ENCODE data around the gene PSAT1. TPM values are rescaled to one million over a fixed set of nuclear protein-coding genes. Genes with fewer than 3 reads are reported as not detected.

PSAT1 gene
- total and polyA plus RNA-seq, 2 of the 13 experiments (the other 11 are each of a cell fraction or from before 2014, with no cell fraction given): 135 to 229 TPM

DNA sequence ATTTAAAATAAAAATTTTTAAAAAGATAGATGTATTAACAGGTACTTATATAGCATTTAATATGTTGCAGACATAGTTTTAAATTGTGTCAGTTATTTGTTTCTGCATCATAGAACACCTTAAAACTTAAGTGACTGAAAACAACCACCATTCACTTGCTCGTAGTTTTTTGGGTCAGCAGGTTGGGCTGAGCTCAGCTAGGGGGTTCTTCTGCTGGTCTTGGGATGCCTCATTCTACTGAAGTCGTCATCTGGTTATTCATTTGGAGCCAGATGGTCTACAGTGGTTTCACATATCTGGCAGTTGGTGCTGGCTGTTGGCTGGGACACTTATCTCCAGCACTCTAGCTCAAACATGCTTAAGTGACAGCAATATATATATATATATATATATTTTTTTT lies 29.6 kb downstream of the PSAT1 start:
- in situ Hi-C loops (cut with HindIII; ENCODE audit: extremely low pct_ligation_motif_present, low pct_unique_long_range_greater_than_20kb): no loop called here
- FAIRE-seq: no peak
- no peak overlapping the region for H3K27ac ChIP-seq (ENCODE audit: extremely low read length, insufficient read depth, low read length)
- no peak for DNase-seq (ENCODE audit: low spot score)
- peaks cover 5% of the 10 kb centered on the region for H4K20me1 ChIP-seq (ENCODE audit: insufficient read depth, low read length)
- H3K79me2 ChIP-seq (ENCODE audit: insufficient read depth, low read length): peaks cover 5% of the 10 kb centered on the region
- no peak overlapping the region for H3K9ac ChIP-seq (ENCODE audit: insufficient read depth, low read depth, low read length)
- peaks cover 19% of the 10 kb centered on the region for H3K4me1 ChIP-seq (ENCODE audit: insufficient read depth, low read length)
- H3K4me3 ChIP-seq (replicated peaks in 1 of 3; ENCODE audit: insufficient read depth in 1 of 3, low read depth in 2 of 3, low read length in 3 of 3): no peak overlapping the region
- intact Hi-C loops (cut with micrococcal nuclease; ENCODE audit: unreplicated experiment): loop anchor here (5.0 kb wide), 2 partner anchors 49 to 64 kb away; no protein-coding TSS in a partner anchor
- H3K27me3 ChIP-seq (ENCODE audit: control insufficient read depth in 1 of 2, insufficient read depth in 2 of 2, low read length in 2 of 2): no peaks in the 10 kb centered on the region
- 97% methylated on average over 2 of the region's 2 CpGs for WGBS (ENCODE audit: low lambda C conversion rate)
- no peak overlapping the region for H3K4me2 ChIP-seq (ENCODE audit: low read depth, low read length)
- no TSS peak for BruUV-seq (replicated peaks)
- H3K9me3 ChIP-seq (ENCODE audit: low read length): no peaks in the 10 kb centered on the region
- peaks cover 5 to 70% of the 10 kb centered on the region in 2 experiments for H3K36me3 ChIP-seq (replicated peaks in 1 of 2; ENCODE audit: control insufficient read depth in 1 of 2, insufficient read depth in 2 of 2, low read length in 2 of 2)
- ATAC-seq: no peak
- TF ChIP-seq ZNF331 (CRISPR knock-in tag; IDR thresholded peaks at IDR 0.05): peak; percentile 98
- TF ChIP-seq ZBTB42 (CRISPR knock-in tag; IDR thresholded peaks at IDR 0.05): no peak
- TF ChIP-seq SPEN (CRISPR knock-in tag; IDR thresholded peaks at IDR 0.05; ENCODE audit: low read depth): no peak
- no peak for TF ChIP-seq ATF7-NPFF (CRISPR knock-in tag; IDR thresholded peaks at IDR 0.05; ENCODE audit: low read depth)
- no peak for TF ChIP-seq RORA (CRISPR knock-in tag; IDR thresholded peaks at IDR 0.05)
- TF ChIP-seq RBM22 (optimal IDR thresholded peaks at IDR 0.05; ENCODE audit: low read length): peak; percentile 28
- no peak for TF ChIP-seq REPIN1 (CRISPR knock-in tag; IDR thresholded peaks at IDR 0.05; ENCODE audit: borderline replicate concordance, low read depth)
- TF ChIP-seq ZNF775 (CRISPR knock-in tag; IDR thresholded peaks at IDR 0.05; ENCODE audit: borderline replicate concordance): no peak
- POLR2A ChIA-PET: interaction anchor here (1.0 kb wide), 1 partner anchor 30 kb away, joined by 3 read pairs; the partner anchor contains the start of gene PSAT1
- CTCF ChIA-PET (ENCODE audit: low intra/inter-chr PET ratio, low total read pairs): no interaction called here
- H2AFZ ChIP-seq (ENCODE audit: low read length): no peak overlapping the region

DNA sequence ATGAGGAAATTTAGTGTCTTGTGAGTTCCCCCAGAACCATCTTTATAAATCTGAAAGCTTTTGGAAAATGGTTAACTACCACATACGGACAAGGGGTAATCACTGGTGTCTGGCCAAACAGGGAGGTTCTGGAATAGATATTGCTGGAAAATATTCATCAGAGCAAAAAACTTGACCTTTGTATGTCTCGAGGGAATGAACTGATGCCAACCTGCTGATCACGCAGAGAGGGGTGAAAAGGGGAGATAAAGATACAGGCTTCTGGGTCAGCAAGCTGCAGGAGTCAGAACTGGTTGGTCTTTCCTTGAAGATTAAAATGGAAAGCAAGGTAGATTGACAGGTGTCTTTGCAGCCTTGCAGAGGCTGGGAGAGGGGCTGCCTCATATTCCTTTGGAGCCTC lies 35.5 kb downstream of the PSAT1 start:
- WGBS (ENCODE audit: low lambda C conversion rate): 94% methylated on average over 3 of the region's 3 CpGs
- no peak for ATAC-seq
- POLR2A ChIA-PET: no interaction called here
- no peak overlapping the region for H3K27ac ChIP-seq (ENCODE audit: extremely low read length, insufficient read depth, low read length)
- FAIRE-seq: no peak
- no peak overlapping the region for H3K4me2 ChIP-seq (ENCODE audit: low read depth, low read length)
- H3K79me2 ChIP-seq (ENCODE audit: insufficient read depth, low read length): no peaks in the 10 kb centered on the region
- H3K9me3 ChIP-seq (ENCODE audit: low read length): no peaks in the 10 kb centered on the region
- no peak overlapping the region for H3K9ac ChIP-seq (ENCODE audit: insufficient read depth, low read depth, low read length)
- intact Hi-C loops (cut with micrococcal nuclease; ENCODE audit: unreplicated experiment) (loop anchor here (5.0 kb wide), 1 partner anchor 35 kb away; no protein-coding TSS in a partner anchor), in situ Hi-C loops (cut with HindIII; ENCODE audit: extremely low pct_ligation_motif_present, low pct_unique_long_range_greater_than_20kb) (no loop called here)
- H4K20me1 ChIP-seq (ENCODE audit: insufficient read depth, low read length): peaks cover 4% of the 10 kb centered on the region
- peaks cover 2 to 35% of the 10 kb centered on the region in 2 experiments for H3K36me3 ChIP-seq (replicated peaks in 1 of 2; ENCODE audit: control insufficient read depth in 1 of 2, insufficient read depth in 2 of 2, low read length in 2 of 2)
- no TSS peak for BruUV-seq (replicated peaks)
- no peak overlapping the region for H2AFZ ChIP-seq (ENCODE audit: low read length)
- no peak for DNase-seq (ENCODE audit: low spot score)
- peaks cover 21% of the 10 kb centered on the region for H3K4me1 ChIP-seq (ENCODE audit: insufficient read depth, low read length)
- H3K4me3 ChIP-seq (replicated peaks in 1 of 3; ENCODE audit: insufficient read depth in 1 of 3, low read depth in 2 of 3, low read length in 3 of 3): no peak overlapping the region
- CTCF ChIA-PET (ENCODE audit: low intra/inter-chr PET ratio, low total read pairs): no interaction called here
- H3K27me3 ChIP-seq (ENCODE audit: control insufficient read depth in 1 of 2, insufficient read depth in 2 of 2, low read length in 2 of 2): no peaks in the 10 kb centered on the region
- TF ChIP-seq ZNF441 (CRISPR knock-in tag; IDR thresholded peaks at IDR 0.05; ENCODE audit: borderline replicate concordance): no peak
- TF ChIP-seq, protein P1, sequence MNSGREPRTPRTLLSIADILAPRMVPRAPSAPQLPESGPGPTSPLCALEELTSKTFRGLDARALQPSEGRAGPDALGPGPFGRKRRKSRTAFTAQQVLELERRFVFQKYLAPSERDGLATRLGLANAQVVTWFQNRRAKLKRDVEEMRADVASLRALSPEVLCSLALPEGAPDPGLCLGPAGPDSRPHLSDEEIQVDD (CRISPR knock-in tag; IDR thresholded peaks at IDR 0.05; ENCODE audit: borderline replicate concordance): no peak
- TF ChIP-seq ZNF605 (CRISPR knock-in tag; IDR thresholded peaks at IDR 0.05): no peak
- TF ChIP-seq ETV5 (CRISPR knock-in tag; IDR thresholded peaks at IDR 0.05; ENCODE audit: borderline replicate concordance): no peak
- TF ChIP-seq, protein P2, sequence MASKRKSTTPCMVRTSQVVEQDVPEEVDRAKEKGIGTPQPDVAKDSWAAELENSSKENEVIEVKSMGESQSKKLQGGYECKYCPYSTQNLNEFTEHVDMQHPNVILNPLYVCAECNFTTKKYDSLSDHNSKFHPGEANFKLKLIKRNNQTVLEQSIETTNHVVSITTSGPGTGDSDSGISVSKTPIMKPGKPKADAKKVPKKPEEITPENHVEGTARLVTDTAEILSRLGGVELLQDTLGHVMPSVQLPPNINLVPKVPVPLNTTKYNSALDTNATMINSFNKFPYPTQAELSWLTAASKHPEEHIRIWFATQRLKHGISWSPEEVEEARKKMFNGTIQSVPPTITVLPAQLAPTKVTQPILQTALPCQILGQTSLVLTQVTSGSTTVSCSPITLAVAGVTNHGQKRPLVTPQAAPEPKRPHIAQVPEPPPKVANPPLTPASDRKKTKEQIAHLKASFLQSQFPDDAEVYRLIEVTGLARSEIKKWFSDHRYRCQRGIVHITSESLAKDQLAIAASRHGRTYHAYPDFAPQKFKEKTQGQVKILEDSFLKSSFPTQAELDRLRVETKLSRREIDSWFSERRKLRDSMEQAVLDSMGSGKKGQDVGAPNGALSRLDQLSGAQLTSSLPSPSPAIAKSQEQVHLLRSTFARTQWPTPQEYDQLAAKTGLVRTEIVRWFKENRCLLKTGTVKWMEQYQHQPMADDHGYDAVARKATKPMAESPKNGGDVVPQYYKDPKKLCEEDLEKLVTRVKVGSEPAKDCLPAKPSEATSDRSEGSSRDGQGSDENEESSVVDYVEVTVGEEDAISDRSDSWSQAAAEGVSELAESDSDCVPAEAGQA (IDR thresholded peaks at IDR 0.05; ENCODE audit: low read depth): no peak
- TF ChIP-seq, protein P2 (CRISPR knock-in tag; IDR thresholded peaks at IDR 0.05; ENCODE audit: borderline replicate concordance): no peak

Data from HepG2 (cell line).